Smooth muscle cell (in vitro differentiated cells): ENCODE results near the gene CNTN5. TPM values are rescaled to one million over a fixed set of nuclear protein-coding genes. Genes with fewer than 3 reads are reported as not detected.

Experiments used
- DNase-seq: peaks from one replicate; lab custom pipeline; 2025; ENCODE audit not compliant: unreplicated experiment; lab: John Stamatoyannopoulos, UW
- H2AFZ ChIP-seq: fragments of 200-600 bp; sonication (generic); 2 replicates; pipeline ENCODE4 v1.6.0; 2016; ENCODE audit warnings: antibody characterized with exemption, low read depth, mild to moderate bottlenecking
- H3F3A ChIP-seq: fragments of 200-600 bp; sonication (generic); 2 replicates; pipeline ENCODE4 v1.6.0; 2017; ENCODE audit warnings: antibody characterized with exemption, low read depth
- H3K27ac ChIP-seq: fragments of 200-600 bp; sonication (generic); 2 replicates; pipeline ENCODE4 v1.5.1; 2016; ENCODE audit warnings: low read depth, mild to moderate bottlenecking
- H3K27me3 ChIP-seq: fragments of 200-600 bp; sonication (generic); 2 replicates; pipeline ENCODE4 v1.6.1; 2016; ENCODE audit warnings: low read depth, mild to moderate bottlenecking
- H3K36me3 ChIP-seq: fragments of 200-600 bp; sonication (generic); 2 replicates; pipeline ENCODE4 v1.5.1; 2016; ENCODE audit warnings: low read depth
- H3K4me1 ChIP-seq: fragments of 200-600 bp; sonication (generic); 2 replicates; pipeline ENCODE4 v1.5.1; 2016; ENCODE audit warnings: low read depth
- H3K4me2 ChIP-seq: fragments of 200-600 bp; sonication (generic); 2 replicates; pipeline ENCODE4 v1.6.0; 2016; ENCODE audit warnings: mild to moderate bottlenecking
- H3K4me3 ChIP-seq: fragments of 200-600 bp; sonication (generic); 2 replicates; pipeline ENCODE4 v1.5.1; 2016; ENCODE audit warnings: mild to moderate bottlenecking
- H3K79me2 ChIP-seq: fragments of 200-600 bp; sonication (generic); 2 replicates; pipeline ENCODE4 v1.6.0; 2016; ENCODE audit warnings: low read depth, mild to moderate bottlenecking
- H3K9ac ChIP-seq: fragments of 200-600 bp; sonication (generic); 2 replicates; pipeline ENCODE4 v1.6.0; 2016; ENCODE audit warnings: low read depth
- H3K9me3 ChIP-seq: fragments of 200-600 bp; sonication (generic); replicated peaks from 2 replicates; pipeline ENCODE4 v1.5.1; 2016; ENCODE audit warnings: low read depth
- H4K20me1 ChIP-seq: fragments of 200-600 bp; sonication (generic); 2 replicates; pipeline ENCODE4 v1.6.0; 2016; ENCODE audit warnings: low read depth
- WGBS: methylation state at CpG from one replicate; pipeline ENCODE4 v1.1.7; 2016; ENCODE audit warnings: low lambda C conversion rate; 5-methylcytosine and 5-hydroxymethylcytosine counted together
- polyA plus RNA-seq: library from polyadenylated mRNA; unstranded; fragments of >200 nt; fragmentation: Nextera tagmentation; extraction: Ambion mirVana; gene quantifications from 2 replicates; pipeline ENCODE4 v1.2.1, GENCODE V29; 2016
- total RNA-seq: library from RNA; depleted of rRNA; stranded (reverse); fragments of >200 nt; gene quantifications from 2 replicates; pipeline ENCODE4 v1.2.3, GENCODE V29; 2014
- TF ChIP-seq, protein P1 (sequence below): fragments of 200-600 bp; sonication (generic); IDR thresholded peaks from 2 replicates; pipeline ENCODE4 v1.5.1; 2017; ENCODE audit warnings: borderline replicate concordance, mild to moderate bottlenecking, antibody characterized with exemption; ENCODE audit not compliant: insufficient read depth, poor library complexity, severe bottlenecking

Gene CNTN5
- total and polyA plus RNA-seq, 2 experiments from 2014 or later = 0.97 to 3.1 TPM

GRCh38 chr11:99803501-99803900 lies 782.8 kb downstream of the CNTN5 start:
- WGBS = 68% methylated on average over 3 of the region's 3 CpGs

DNA sequence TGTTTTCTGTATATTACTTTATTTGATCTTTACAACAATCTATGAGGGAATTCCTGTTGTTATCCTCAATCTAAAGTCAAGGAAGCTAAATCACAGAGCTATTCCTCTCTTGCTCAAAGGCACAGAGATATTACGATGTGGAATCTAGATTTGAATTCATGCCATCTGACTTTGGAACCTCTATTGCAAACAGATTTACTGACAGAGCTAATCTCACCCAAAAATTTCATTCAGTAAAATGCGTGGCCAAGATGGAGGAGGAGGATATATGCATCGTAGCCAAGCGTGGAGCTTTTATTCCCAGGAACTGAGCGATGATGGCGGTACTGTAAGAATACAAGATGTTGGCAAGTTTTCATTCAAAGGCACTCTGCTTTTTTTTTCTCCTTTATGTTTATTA lies 791.8 kb downstream of the CNTN5 start:
- no peaks in the 10 kb centered on the region for H3K27me3 ChIP-seq
- H2AFZ ChIP-seq = no peak overlapping the region
- TF ChIP-seq, protein P1, sequence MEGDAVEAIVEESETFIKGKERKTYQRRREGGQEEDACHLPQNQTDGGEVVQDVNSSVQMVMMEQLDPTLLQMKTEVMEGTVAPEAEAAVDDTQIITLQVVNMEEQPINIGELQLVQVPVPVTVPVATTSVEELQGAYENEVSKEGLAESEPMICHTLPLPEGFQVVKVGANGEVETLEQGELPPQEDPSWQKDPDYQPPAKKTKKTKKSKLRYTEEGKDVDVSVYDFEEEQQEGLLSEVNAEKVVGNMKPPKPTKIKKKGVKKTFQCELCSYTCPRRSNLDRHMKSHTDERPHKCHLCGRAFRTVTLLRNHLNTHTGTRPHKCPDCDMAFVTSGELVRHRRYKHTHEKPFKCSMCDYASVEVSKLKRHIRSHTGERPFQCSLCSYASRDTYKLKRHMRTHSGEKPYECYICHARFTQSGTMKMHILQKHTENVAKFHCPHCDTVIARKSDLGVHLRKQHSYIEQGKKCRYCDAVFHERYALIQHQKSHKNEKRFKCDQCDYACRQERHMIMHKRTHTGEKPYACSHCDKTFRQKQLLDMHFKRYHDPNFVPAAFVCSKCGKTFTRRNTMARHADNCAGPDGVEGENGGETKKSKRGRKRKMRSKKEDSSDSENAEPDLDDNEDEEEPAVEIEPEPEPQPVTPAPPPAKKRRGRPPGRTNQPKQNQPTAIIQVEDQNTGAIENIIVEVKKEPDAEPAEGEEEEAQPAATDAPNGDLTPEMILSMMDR = no peak
- DNase-seq = no peak
- H3K9ac ChIP-seq = no peak overlapping the region
- no peaks in the 10 kb centered on the region for H3K79me2 ChIP-seq
- H3K9me3 ChIP-seq = no peaks in the 10 kb centered on the region
- H4K20me1 ChIP-seq = no peaks in the 10 kb centered on the region
- no peak overlapping the region for H3K4me2 ChIP-seq
- 94% methylated on average over 6 of the region's 6 CpGs for WGBS
- H3K4me3 ChIP-seq = no peak overlapping the region
- H3K36me3 ChIP-seq = no peaks in the 10 kb centered on the region
- no peak overlapping the region for H3K27ac ChIP-seq
- H3F3A ChIP-seq = no peaks in the 10 kb centered on the region
- no peaks in the 10 kb centered on the region for H3K4me1 ChIP-seq

More at GRCh38 chr11:99803501-99803900, 782.8 kb downstream of the CNTN5 start:
- H3K9me3 ChIP-seq = no peaks in the 10 kb centered on the region
- H3K27me3 ChIP-seq = no peaks in the 10 kb centered on the region
- H3K4me3 ChIP-seq = no peak overlapping the region
- TF ChIP-seq, protein P1 = no peak
- H3K4me1 ChIP-seq = no peaks in the 10 kb centered on the region
- H3K4me2 ChIP-seq = no peak overlapping the region
- no peak overlapping the region for H2AFZ ChIP-seq
- H3F3A ChIP-seq = no peaks in the 10 kb centered on the region
- no peaks in the 10 kb centered on the region for H4K20me1 ChIP-seq
- no peak for DNase-seq
- H3K36me3 ChIP-seq = no peaks in the 10 kb centered on the region
- no peaks in the 10 kb centered on the region for H3K79me2 ChIP-seq
- H3K27ac ChIP-seq = no peak overlapping the region
- no peak overlapping the region for H3K9ac ChIP-seq

DNA sequence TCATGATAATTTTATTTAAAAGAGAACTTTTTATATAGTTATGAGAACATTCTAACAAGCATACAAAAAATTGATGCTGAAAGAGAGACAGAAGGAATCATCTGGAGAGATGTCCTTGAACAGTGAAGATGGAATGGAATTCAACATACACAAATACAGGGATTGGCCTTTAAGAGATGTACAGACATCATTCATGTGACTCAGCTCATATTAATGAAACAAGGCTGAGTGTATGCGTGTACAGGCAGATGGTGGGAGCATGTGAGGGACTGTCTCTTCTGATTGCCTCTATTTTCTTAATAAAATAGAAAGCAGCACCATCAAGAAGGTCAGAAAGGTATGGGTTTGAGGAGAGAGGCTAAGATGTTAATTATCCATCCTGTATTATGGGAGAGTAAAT lies 793.3 kb downstream of the CNTN5 start:
- no peak for DNase-seq

DNA sequence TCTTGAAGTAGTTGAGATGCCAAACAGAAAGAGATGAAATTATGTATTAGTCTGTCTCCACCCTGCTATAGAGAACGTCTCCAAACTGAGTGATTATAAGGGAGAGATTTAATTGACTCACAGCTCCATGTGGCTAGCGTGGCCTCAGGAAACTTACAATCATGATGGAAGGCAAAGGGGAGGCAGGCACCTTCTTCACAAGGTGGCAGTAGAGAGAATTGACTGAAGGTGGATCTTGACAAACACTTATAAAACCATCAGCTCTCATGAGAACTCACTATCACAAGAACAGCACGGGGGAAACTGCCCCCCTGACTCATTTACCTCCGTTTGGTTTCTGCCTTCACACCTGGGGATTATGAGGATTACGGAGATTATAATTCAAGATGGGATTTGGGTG lies 794.0 kb downstream of the CNTN5 start:
- no peak overlapping the region for H3K4me2 ChIP-seq
- H3K9ac ChIP-seq = no peak overlapping the region
- H3K4me3 ChIP-seq = no peak overlapping the region
- no peak for DNase-seq
- H3K36me3 ChIP-seq = no peaks in the 10 kb centered on the region
- H4K20me1 ChIP-seq = no peaks in the 10 kb centered on the region
- no peaks in the 10 kb centered on the region for H3K9me3 ChIP-seq
- no peaks in the 10 kb centered on the region for H3K27me3 ChIP-seq
- TF ChIP-seq, protein P1 = no peak
- H3K27ac ChIP-seq = no peak overlapping the region
- H3F3A ChIP-seq = no peaks in the 10 kb centered on the region
- H3K79me2 ChIP-seq = no peaks in the 10 kb centered on the region
- H3K4me1 ChIP-seq = no peaks in the 10 kb centered on the region
- WGBS = 61% methylated on average over 5 of the region's 5 CpGs
- no peak overlapping the region for H2AFZ ChIP-seq

More for the DNA sequence above, 793.3 kb downstream of the CNTN5 start:
- Histone ChIP-seq H3K9ac (no peak overlapping the region), H3K27me3 (no peaks in the 10 kb centered on the region), H3K4me1 (no peaks in the 10 kb centered on the region), H3K79me2 (no peaks in the 10 kb centered on the region), H3F3A (no peaks in the 10 kb centered on the region), H3K36me3 (no peaks in the 10 kb centered on the region), H3K4me3 (no peak overlapping the region), H2AFZ (no peak overlapping the region), H4K20me1 (no peaks in the 10 kb centered on the region), H3K4me2 (no peak overlapping the region), H3K27ac (no peak overlapping the region), H3K9me3 (no peaks in the 10 kb centered on the region)
- WGBS = 75% methylated on average over 1 of the region's 1 CpG
- TF ChIP-seq, protein P1 = no peak
